GM23338 (cell line): Measurements from ENCODE around the gene PCDHGB1. TPM values are rescaled to one million over a fixed set of nuclear protein-coding genes. Genes with fewer than 3 reads are reported as not detected.

ENCODE experiments used
- ATAC-seq: fragments of 200-7000 bp; cut with Tn5 transposase; 3 replicates; pipeline ENCODE4 v1.9.1; 2020
- DNase-seq: peaks from one replicate; pipeline ENCODE4 v3.0.0-alpha.2; 2015; ENCODE audit warnings: low spot score
- H2AFZ ChIP-seq: fragments of 200-600 bp; sonication (generic); 2 replicates; pipeline ENCODE4 v1.8.0; 2016; ENCODE audit warnings: antibody characterized with exemption, mild to moderate bottlenecking, moderate library complexity
- H3F3A ChIP-seq: fragments of 200-600 bp; sonication (generic); replicated peaks from 2 replicates; pipeline ENCODE4 v1.8.0; 2017; ENCODE audit warnings: antibody characterized with exemption, mixed run types, low read depth
- H3K27ac ChIP-seq: fragments of 200-600 bp; sonication (generic); 2 replicates; pipeline ENCODE4 v1.6.1; 2016; ENCODE audit warnings: low read depth
- H3K27me3 ChIP-seq: fragments of 200-600 bp; sonication (generic); 2 replicates; pipeline ENCODE4 v1.8.0; 2016; ENCODE audit warnings: mild to moderate bottlenecking, mixed run types, moderate library complexity; ENCODE audit not compliant: insufficient read depth
- H3K36me3 ChIP-seq: fragments of 200-600 bp; sonication (generic); 2 replicates; pipeline ENCODE4 v1.8.0; 2016; ENCODE audit warnings: mild to moderate bottlenecking; ENCODE audit not compliant: insufficient read depth
- H3K4me1 ChIP-seq: fragments of 200-600 bp; sonication (generic); 2 replicates; pipeline ENCODE4 v1.8.0; 2016; ENCODE audit warnings: mild to moderate bottlenecking, moderate library complexity; ENCODE audit not compliant: insufficient read depth
- H3K4me2 ChIP-seq: fragments of 200-600 bp; sonication (generic); 2 replicates; pipeline ENCODE4 v1.7.1; 2017; ENCODE audit warnings: mixed run types
- H3K4me3 ChIP-seq: fragments of 200-600 bp; sonication (generic); 2 replicates; pipeline ENCODE4 v1.6.1; 2016; ENCODE audit warnings: mixed run types
- H3K79me2 ChIP-seq: fragments of 200-600 bp; sonication (generic); replicated peaks from 2 replicates; pipeline ENCODE4 v1.8.0; 2017; ENCODE audit warnings: mild to moderate bottlenecking; ENCODE audit not compliant: insufficient read depth
- H3K9me2 ChIP-seq: fragments of 200-600 bp; sonication (generic); 2 replicates; pipeline ENCODE4 v1.8.0; 2017; ENCODE audit not compliant: insufficient read depth
- H4K20me1 ChIP-seq: fragments of 200-600 bp; sonication (generic); replicated peaks from 2 replicates; pipeline ENCODE4 v1.8.0; 2017; ENCODE audit warnings: mild to moderate bottlenecking; ENCODE audit not compliant: insufficient read depth
- H3K27ac Mint-ChIP-seq: 2 replicates; pipeline ENCODE4 v1.8.0; 2020; ENCODE audit warnings: inconsistent platforms, mild to moderate bottlenecking, moderate library complexity, mixed read lengths
- H3K27me3 Mint-ChIP-seq: 3 replicates; pipeline ENCODE4 v1.8.0; 2022; ENCODE audit warnings: low read depth, mild to moderate bottlenecking, moderate library complexity, mixed read lengths, inconsistent platforms; ENCODE audit not compliant: insufficient read depth, poor library complexity
- H3K36me3 Mint-ChIP-seq: 3 replicates; pipeline ENCODE4 v1.8.0; 2021; ENCODE audit warnings: low read depth, mild to moderate bottlenecking, inconsistent platforms, moderate library complexity, mixed read lengths
- H3K4me1 Mint-ChIP-seq: 3 replicates; pipeline ENCODE4 v1.8.0; 2020; ENCODE audit warnings: mild to moderate bottlenecking, inconsistent platforms, mixed read lengths
- H3K4me3 Mint-ChIP-seq: 3 replicates; pipeline ENCODE4 v1.8.0; 2021; ENCODE audit warnings: moderate library complexity, mild to moderate bottlenecking, inconsistent platforms, mixed read lengths
- H3K9me3 Mint-ChIP-seq: 3 replicates; pipeline ENCODE4 v1.8.0; 2020; ENCODE audit warnings: moderate library complexity, mild to moderate bottlenecking, inconsistent platforms, mixed read lengths
- EZH2 ChIP-seq: fragments of 200-600 bp; sonication (generic); IDR thresholded peaks from one replicate; pipeline ENCODE4 v1.8.0; 2017; ENCODE audit warnings: antibody characterized with exemption, mild to moderate bottlenecking, low read depth; ENCODE audit not compliant: unreplicated experiment
- JUNB ChIP-seq: IDR thresholded peaks from one replicate; pipeline ENCODE4 v1.6.1; 2016; ENCODE audit warnings: antibody characterized with exemption; ENCODE audit not compliant: unreplicated experiment
- STAT1 ChIP-seq: IDR thresholded peaks from one replicate; pipeline ENCODE4 v1.6.1; 2016; ENCODE audit warnings: antibody characterized with exemption; ENCODE audit not compliant: unreplicated experiment
- ZNF114 ChIP-seq: fragments of 250-450 bp; sonication (Bioruptor Pico); IDR thresholded peaks from 2 replicates; pipeline ENCODE4 v1.5.0; 2020; ENCODE audit warnings: mild to moderate bottlenecking, moderate library complexity
- ZNF331 ChIP-seq: fragments of 250-450 bp; sonication (Bioruptor Pico); IDR thresholded peaks from 2 replicates; pipeline ENCODE4 v1.5.0; 2020; ENCODE audit warnings: low read depth, mild to moderate bottlenecking, moderate library complexity
- polyA plus RNA-seq: library from polyadenylated mRNA; unstranded; fragments of >200 nt; fragmentation: Nextera tagmentation; extraction: Ambion mirVana; gene quantifications from 2 replicates; pipeline ENCODE4 v1.2.1, GENCODE V29; 2016
- total RNA-seq: library from RNA; depleted of rRNA; stranded (reverse); fragments of >200 nt; shearing (Covaris generic); gene quantifications from 2 replicates; pipeline ENCODE4 v1.2.3, GENCODE V29; 2014
- TF ChIP-seq, protein P1 (sequence below): IDR thresholded peaks from 2 replicates; pipeline ENCODE4 v1.6.1; 2016; ENCODE audit warnings: antibody characterized with exemption
- TF ChIP-seq, protein P2 (sequence below): IDR thresholded peaks from one replicate; pipeline ENCODE4 v1.6.1; 2018; ENCODE audit warnings: antibody characterized with exemption; ENCODE audit not compliant: unreplicated experiment
- TF ChIP-seq, protein P3 (sequence below), 2 experiments: fragments of 200-600 bp in 1 of 2; sonication (generic) in 1 of 2; conservative IDR thresholded peaks; 2 replicates each; pipeline versions ENCODE4 v1.5.1 to v1.6.1; 2016 to 2017; ENCODE audit warnings: antibody characterized with exemption in 2 of 2, low read depth in 2 of 2, mild to moderate bottlenecking in 2 of 2, moderate library complexity in 1 of 2

The PCDHGB1 gene
- total and polyA plus RNA-seq, 2 experiments from 2014 or later = 0.74 to 9.1 TPM

DNA sequence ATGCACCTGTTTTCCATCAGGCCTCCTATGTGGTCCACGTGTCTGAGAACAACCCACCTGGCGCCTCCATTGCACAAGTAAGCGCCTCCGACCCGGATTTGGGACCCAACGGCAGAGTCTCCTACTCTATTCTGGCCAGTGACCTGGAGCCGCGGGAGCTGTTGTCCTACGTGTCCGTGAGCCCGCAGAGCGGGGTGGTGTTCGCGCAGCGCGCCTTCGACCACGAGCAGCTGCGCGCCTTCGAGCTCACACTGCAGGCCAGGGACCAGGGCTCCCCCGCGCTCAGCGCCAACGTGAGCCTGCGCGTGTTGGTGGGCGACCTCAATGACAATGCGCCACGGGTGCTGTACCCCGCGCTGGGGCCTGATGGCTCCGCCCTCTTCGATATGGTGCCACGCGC, 1.7 kb downstream of the PCDHGB1 start (continued):
- TF ChIP-seq JUNB = no peak
- TF ChIP-seq ZNF114 (CRISPR knock-in tag) = no peak
- TF ChIP-seq, protein P1, sequence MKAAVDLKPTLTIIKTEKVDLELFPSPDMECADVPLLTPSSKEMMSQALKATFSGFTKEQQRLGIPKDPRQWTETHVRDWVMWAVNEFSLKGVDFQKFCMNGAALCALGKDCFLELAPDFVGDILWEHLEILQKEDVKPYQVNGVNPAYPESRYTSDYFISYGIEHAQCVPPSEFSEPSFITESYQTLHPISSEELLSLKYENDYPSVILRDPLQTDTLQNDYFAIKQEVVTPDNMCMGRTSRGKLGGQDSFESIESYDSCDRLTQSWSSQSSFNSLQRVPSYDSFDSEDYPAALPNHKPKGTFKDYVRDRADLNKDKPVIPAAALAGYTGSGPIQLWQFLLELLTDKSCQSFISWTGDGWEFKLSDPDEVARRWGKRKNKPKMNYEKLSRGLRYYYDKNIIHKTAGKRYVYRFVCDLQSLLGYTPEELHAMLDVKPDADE = no peak
- no peak for TF ChIP-seq STAT1
- no peak for TF ChIP-seq EZH2
- no peak for TF ChIP-seq ZNF331 (CRISPR knock-in tag)
- TF ChIP-seq, protein P2, sequence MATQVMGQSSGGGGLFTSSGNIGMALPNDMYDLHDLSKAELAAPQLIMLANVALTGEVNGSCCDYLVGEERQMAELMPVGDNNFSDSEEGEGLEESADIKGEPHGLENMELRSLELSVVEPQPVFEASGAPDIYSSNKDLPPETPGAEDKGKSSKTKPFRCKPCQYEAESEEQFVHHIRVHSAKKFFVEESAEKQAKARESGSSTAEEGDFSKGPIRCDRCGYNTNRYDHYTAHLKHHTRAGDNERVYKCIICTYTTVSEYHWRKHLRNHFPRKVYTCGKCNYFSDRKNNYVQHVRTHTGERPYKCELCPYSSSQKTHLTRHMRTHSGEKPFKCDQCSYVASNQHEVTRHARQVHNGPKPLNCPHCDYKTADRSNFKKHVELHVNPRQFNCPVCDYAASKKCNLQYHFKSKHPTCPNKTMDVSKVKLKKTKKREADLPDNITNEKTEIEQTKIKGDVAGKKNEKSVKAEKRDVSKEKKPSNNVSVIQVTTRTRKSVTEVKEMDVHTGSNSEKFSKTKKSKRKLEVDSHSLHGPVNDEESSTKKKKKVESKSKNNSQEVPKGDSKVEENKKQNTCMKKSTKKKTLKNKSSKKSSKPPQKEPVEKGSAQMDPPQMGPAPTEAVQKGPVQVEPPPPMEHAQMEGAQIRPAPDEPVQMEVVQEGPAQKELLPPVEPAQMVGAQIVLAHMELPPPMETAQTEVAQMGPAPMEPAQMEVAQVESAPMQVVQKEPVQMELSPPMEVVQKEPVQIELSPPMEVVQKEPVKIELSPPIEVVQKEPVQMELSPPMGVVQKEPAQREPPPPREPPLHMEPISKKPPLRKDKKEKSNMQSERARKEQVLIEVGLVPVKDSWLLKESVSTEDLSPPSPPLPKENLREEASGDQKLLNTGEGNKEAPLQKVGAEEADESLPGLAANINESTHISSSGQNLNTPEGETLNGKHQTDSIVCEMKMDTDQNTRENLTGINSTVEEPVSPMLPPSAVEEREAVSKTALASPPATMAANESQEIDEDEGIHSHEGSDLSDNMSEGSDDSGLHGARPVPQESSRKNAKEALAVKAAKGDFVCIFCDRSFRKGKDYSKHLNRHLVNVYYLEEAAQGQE = no peak

DNA sequence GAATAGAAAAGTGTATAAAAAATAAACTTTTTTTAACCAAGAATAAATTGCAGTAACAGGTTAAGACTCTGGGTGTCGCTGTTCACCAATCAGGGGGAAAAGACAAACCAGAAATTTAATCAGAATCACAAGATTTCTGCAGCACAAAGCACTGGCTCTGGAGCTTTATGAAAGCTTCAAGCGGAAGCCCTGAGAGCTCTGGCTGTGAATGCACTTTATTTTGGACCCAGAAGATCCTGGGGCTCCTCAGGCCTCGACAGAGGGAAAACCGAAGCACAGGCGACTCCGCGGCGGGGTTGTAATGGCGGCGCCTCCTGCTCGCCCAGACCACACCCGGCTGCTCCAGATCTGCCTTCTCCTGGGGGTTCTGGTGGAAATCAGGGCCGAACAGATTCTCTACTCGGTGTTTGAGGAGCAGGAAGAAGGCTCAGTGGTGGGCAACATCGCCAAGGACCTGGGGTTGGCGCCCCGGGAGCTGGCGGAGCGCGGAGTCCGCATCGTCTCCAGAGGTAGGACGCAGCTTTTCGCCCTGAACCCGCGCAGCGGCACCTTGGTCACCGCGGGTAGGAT, 5.1 kb downstream of the PCDHGB1 start, which contains the start of gene PCDHGA4:
PCDHGA4 (plus strand) TSS at position 122 of the 570 bp plus-strand sequence; CDS start at position 209, 87 bp downstream.
- Histone ChIP-seq H3K27me3 (no peaks in the 10 kb centered on the region), H2AFZ (no peak within 1 kb of the TSS), H3K4me1 (no peaks in the 10 kb centered on the region), H3K79me2 (no peaks in the 10 kb centered on the region), H3K36me3 (no peaks in the 10 kb centered on the region), H3K4me3 (no peak within 1 kb of the TSS), H4K20me1 (no peaks in the 10 kb centered on the region), H3F3A (0 out of 2 replicates have a peak, but pooled peaks cover 3% of the 10 kb centered on the region), H3K4me2 (no peak within 1 kb of the TSS), H3K27ac (no peak within 1 kb of the TSS), H3K9me2 (no peaks in the 10 kb centered on the region)
- H3K4me3 Mint-ChIP-seq = no peak within 1 kb of the TSS
- peaks cover 5% of the 10 kb centered on the region for H3K4me1 Mint-ChIP-seq
- no peak for TF ChIP-seq JUNB
- TF ChIP-seq, protein P3, sequence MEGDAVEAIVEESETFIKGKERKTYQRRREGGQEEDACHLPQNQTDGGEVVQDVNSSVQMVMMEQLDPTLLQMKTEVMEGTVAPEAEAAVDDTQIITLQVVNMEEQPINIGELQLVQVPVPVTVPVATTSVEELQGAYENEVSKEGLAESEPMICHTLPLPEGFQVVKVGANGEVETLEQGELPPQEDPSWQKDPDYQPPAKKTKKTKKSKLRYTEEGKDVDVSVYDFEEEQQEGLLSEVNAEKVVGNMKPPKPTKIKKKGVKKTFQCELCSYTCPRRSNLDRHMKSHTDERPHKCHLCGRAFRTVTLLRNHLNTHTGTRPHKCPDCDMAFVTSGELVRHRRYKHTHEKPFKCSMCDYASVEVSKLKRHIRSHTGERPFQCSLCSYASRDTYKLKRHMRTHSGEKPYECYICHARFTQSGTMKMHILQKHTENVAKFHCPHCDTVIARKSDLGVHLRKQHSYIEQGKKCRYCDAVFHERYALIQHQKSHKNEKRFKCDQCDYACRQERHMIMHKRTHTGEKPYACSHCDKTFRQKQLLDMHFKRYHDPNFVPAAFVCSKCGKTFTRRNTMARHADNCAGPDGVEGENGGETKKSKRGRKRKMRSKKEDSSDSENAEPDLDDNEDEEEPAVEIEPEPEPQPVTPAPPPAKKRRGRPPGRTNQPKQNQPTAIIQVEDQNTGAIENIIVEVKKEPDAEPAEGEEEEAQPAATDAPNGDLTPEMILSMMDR (conservative IDR thresholded peaks at IDR 0.05; ENCODE audit: low read depth in 2 of 2) = peak; percentile 53 to 81
- DNase-seq = peak; percentile 44
- H3K27ac Mint-ChIP-seq = no peak within 1 kb of the TSS
- peaks cover 5% of the 10 kb centered on the region for H3K27me3 Mint-ChIP-seq
- ATAC-seq = no peak
- H3K36me3 Mint-ChIP-seq = peaks cover 61% of the 10 kb centered on the region
- peaks cover 62% of the 10 kb centered on the region for H3K9me3 Mint-ChIP-seq
